Common myeloid progenitor, CD34-positive (primary cell): Measurements from ENCODE around the gene HDAC4.

Experiments used
- CTCF ChIA-PET: fragments of 350-600 bp; sonication (Branson Sonifier 250); formaldehyde crosslinking; loops from one replicate; lab custom pipeline; 2021; ENCODE audit warnings: antibody characterized with exemption; lab: Charles Lee
- POLR2A ChIA-PET: fragments of 350-600 bp; sonication (Branson Sonifier 250); formaldehyde crosslinking; loops from one replicate; lab custom pipeline; 2021; ENCODE audit warnings: antibody characterized with exemption; lab: Charles Lee
- DNase-seq, 3 donors: peaks; one replicate each; pipeline versions ENCODE4 v3.0.0 to v3.0.0-alpha.2; 2013
- H3K27ac ChIP-seq, 2 experiments: 1 replicate in 1 of 2; 2 replicates in 1 of 2; pipeline ENCODE4 v1.7.0; 2013; ENCODE audit warnings: inconsistent platforms in 2 of 2, low read length in 2 of 2, mild to moderate bottlenecking in 2 of 2, low read depth in 1 of 2, moderate library complexity in 1 of 2; ENCODE audit not compliant: severe bottlenecking in 2 of 2, insufficient read depth in 1 of 2, poor library complexity in 1 of 2
- H3K27me3 ChIP-seq, 5 experiments: replicated peaks in 2 of 5; 1 replicate in 3 of 5; 2 replicates in 2 of 5; pipeline versions ENCODE4 v1.6.1 to v1.7.0; 2013; ENCODE audit warnings: low read length in 4 of 5, mild to moderate bottlenecking in 2 of 5, moderate library complexity in 2 of 5, inconsistent platforms in 1 of 5; ENCODE audit not compliant: insufficient read depth in 5 of 5, control insufficient read depth in 4 of 5
- H3K36me3 ChIP-seq, 4 experiments: 1 replicate in 2 of 4; 2 replicates in 2 of 4; pipeline versions ENCODE4 v1.6.1 to v1.7.0; 2013; ENCODE audit warnings: low read length in 3 of 4, control low read depth in 1 of 4, mild to moderate bottlenecking in 1 of 4; ENCODE audit not compliant: control insufficient read depth in 4 of 4, insufficient read depth in 4 of 4
- H3K4me1 ChIP-seq, 4 experiments: 1 replicate in 3 of 4; 2 replicates in 1 of 4; pipeline versions ENCODE4 v1.6.1 to v1.7.1; 2013; ENCODE audit warnings: low read length in 3 of 4, mild to moderate bottlenecking in 3 of 4, control low read depth in 1 of 4, inconsistent platforms in 1 of 4, moderate library complexity in 1 of 4; ENCODE audit not compliant: control insufficient read depth in 4 of 4, insufficient read depth in 4 of 4; ENCODE audit errors: control extremely low read depth in 1 of 4
- H3K4me3 ChIP-seq, 7 experiments: 1 replicate in 4 of 7; 2 replicates in 3 of 7; pipeline versions ENCODE4 v1.5.1 to v1.7.0; 2013; ENCODE audit warnings: mild to moderate bottlenecking in 7 of 7, low read length in 6 of 7, moderate library complexity in 6 of 7, inconsistent platforms in 2 of 7, low read depth in 2 of 7, control low read depth in 1 of 7; ENCODE audit not compliant: insufficient read depth in 4 of 7, control insufficient read depth in 1 of 7; ENCODE audit errors: extremely low read depth in 1 of 7
- H3K9me3 ChIP-seq, 5 experiments: 1 replicate in 4 of 5; 2 replicates in 1 of 5; pipeline versions ENCODE4 v1.6.1 to v1.7.1; 2013; ENCODE audit warnings: low read length in 4 of 5, mild to moderate bottlenecking in 2 of 5, inconsistent platforms in 1 of 5, low read depth in 1 of 5, moderate library complexity in 1 of 5; ENCODE audit not compliant: control insufficient read depth in 4 of 5, insufficient read depth in 2 of 5; ENCODE audit errors: control extremely low read depth in 1 of 5
- WGBS: methylation state at CpG from one replicate; pipeline ENCODE4 v1.1.5; 2013; ENCODE audit not compliant: insufficient coverage; 5-methylcytosine and 5-hydroxymethylcytosine counted together

The HDAC4 gene

GRCh38 chr2:239098288-239098970, 302.4 kb downstream of the HDAC4 start:
- H3K4me1 ChIP-seq, result no peaks in the 10 kb centered on the region
- H3K4me3 ChIP-seq, result no peak overlapping the region
- no peak for DNase-seq
- ChIA-PET POLR2A (no interaction called here), CTCF (interaction anchor here (1.3 to 1.7 kb wide), 2 partner anchors 9 to 65 kb away, joined by 3 to 6 read pairs; no protein-coding TSS in a partner anchor)
- no peak overlapping the region for H3K27ac ChIP-seq
- 84% methylated on average over 17 of the region's 20 CpGs for WGBS
- H3K9me3 ChIP-seq, result no peaks in the 10 kb centered on the region
- H3K36me3 ChIP-seq, result peaks cover under 1 to 31% (median 22%) of the 10 kb centered on the region in 4 experiments
- H3K27me3 ChIP-seq, result no peaks in the 10 kb centered on the region

- CTCF ChIA-PET, result interaction anchor here (1.7 kb wide), 1 partner anchor 10 kb away, joined by 6 read pairs; no protein-coding TSS in a partner anchor
- Histone ChIP-seq H3K27me3 (no peaks in the 10 kb centered on the region), H3K27ac (no peak overlapping the region), H3K4me1 (no peaks in the 10 kb centered on the region), H3K9me3 (no peaks in the 10 kb centered on the region), H3K36me3 (peaks cover 2 to 28% (median 19%) of the 10 kb centered on the region in 4 experiments), H3K4me3 (no peak overlapping the region)
- POLR2A ChIA-PET, result no interaction called here
- 84% methylated on average over 12 of the region's 12 CpGs for WGBS
- no peak for DNase-seq
These were observed 303.5 kb downstream of the HDAC4 start for GRCh38 chr2:239097428-239097696.

DNA sequence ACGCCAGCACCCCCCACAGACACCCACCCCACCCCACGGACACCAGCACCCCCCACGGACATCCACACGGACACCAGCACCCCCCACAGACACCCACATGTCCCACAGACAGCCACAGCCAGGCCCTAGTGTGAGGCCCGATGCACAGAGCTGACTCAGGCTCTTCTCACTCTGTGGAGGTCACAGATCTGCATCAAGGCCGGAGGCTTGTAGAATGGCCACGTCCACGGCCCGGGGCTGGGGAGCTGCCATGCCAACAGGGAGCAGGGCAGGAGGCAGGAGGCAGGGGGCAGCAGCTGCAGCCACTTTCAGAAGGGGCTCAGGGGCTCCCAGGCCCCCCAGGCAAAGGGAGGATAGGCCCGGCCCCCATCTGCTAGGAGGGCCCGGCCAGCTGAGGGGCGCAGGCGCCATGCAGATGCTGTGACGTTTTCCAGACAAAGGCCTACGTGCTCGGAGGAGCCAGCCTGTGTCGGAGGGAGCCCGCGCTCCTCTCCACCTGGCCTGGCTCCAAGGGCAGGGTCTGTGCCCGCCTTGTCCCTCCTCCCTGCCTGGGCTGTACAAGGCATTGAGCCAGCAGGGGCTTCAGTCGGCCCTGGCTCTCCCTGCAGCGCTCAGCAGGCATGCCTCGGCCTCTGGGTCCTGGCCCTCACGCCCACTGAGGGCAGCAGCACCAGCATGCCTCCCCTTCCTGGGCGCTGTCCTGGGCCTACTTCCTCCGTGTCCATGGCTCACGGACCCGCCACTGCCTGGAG, 304.0 kb downstream of the HDAC4 start:
- ChIA-PET CTCF (no interaction called here), POLR2A (no interaction called here)
- Histone ChIP-seq H3K4me1 (no peaks in the 10 kb centered on the region), H3K4me3 (no peak overlapping the region), H3K9me3 (no peaks in the 10 kb centered on the region), H3K36me3 (peaks cover 2 to 26% (median 18%) of the 10 kb centered on the region in 4 experiments), H3K27me3 (no peaks in the 10 kb centered on the region), H3K27ac (no peak overlapping the region)
- 95% methylated on average over 24 of the region's 28 CpGs for WGBS
- DNase-seq, result no peak

- H3K9me3 ChIP-seq, result no peaks in the 10 kb centered on the region
- CTCF ChIA-PET, result no interaction called here
- no peaks in the 10 kb centered on the region for H3K27me3 ChIP-seq
- no peak overlapping the region for H3K27ac ChIP-seq
- no peak for DNase-seq
- no peaks in the 10 kb centered on the region for H3K4me1 ChIP-seq
- no peak overlapping the region for H3K4me3 ChIP-seq
- POLR2A ChIA-PET, result no interaction called here
- peaks cover 2 to 20% (median 14%) of the 10 kb centered on the region in 4 experiments for H3K36me3 ChIP-seq
- 96% methylated on average over 17 of the region's 20 CpGs for WGBS
These were observed 305.2 kb downstream of the HDAC4 start for GRCh38 chr2:239095460-239096081.

DNA sequence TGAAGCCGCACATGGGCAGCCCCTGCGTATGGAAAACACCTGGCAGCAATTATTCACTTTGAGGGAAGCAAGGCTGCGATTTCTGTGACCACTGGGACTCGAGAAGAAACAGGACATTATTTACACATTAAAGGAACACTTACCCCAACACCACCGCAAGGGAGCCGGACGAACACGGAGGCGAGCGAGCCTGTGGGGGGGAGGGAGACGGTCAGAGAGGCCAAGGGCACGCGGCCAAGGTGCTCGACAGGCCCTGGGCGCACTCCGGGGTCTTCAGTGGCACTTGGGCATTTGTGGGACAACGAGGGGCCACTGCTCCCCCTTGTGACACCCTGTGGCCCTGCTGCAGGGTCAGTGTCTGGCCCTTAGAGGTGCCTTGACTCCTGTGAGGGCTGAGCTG, 306.0 kb downstream of the HDAC4 start:
- Histone ChIP-seq H3K9me3 (no peaks in the 10 kb centered on the region), H3K27me3 (no peaks in the 10 kb centered on the region), H3K4me1 (no peaks in the 10 kb centered on the region), H3K4me3 (no peak overlapping the region), H3K27ac (no peak overlapping the region), H3K36me3 (peaks cover 3 to 16% (median 10%) of the 10 kb centered on the region in 4 experiments)
- WGBS, result 98% methylated on average over 16 of the region's 17 CpGs
- ChIA-PET POLR2A (no interaction called here), CTCF (no interaction called here)
- no peak for DNase-seq

- 98% methylated on average over 13 of the region's 17 CpGs for WGBS
- Histone ChIP-seq H3K27ac (no peak overlapping the region), H3K4me1 (no peaks in the 10 kb centered on the region), H3K9me3 (no peaks in the 10 kb centered on the region), H3K36me3 (peaks cover 2 to 13% (median 7%) of the 10 kb centered on the region in 4 experiments), H3K4me3 (no peak overlapping the region), H3K27me3 (no peaks in the 10 kb centered on the region)
- no peak for DNase-seq
- ChIA-PET POLR2A (no interaction called here), CTCF (interaction anchor here (0.7 kb wide), 1 partner anchor 18 kb away, joined by 3 read pairs; no protein-coding TSS in a partner anchor)
These were observed 306.9 kb downstream of the HDAC4 start for GRCh38 chr2:239093952-239094351.

GRCh38 chr2:239093542-239093941, 307.3 kb downstream of the HDAC4 start:
- WGBS, result 98% methylated on average over 7 of the region's 7 CpGs
- H3K27ac ChIP-seq, result no peak overlapping the region
- no peaks in the 10 kb centered on the region for H3K27me3 ChIP-seq
- POLR2A ChIA-PET, result no interaction called here
- H3K4me3 ChIP-seq, result no peak overlapping the region
- no peak for DNase-seq
- no peaks in the 10 kb centered on the region for H3K4me1 ChIP-seq
- H3K9me3 ChIP-seq, result no peaks in the 10 kb centered on the region
- peaks cover 2 to 13% (median 8%) of the 10 kb centered on the region in 4 experiments for H3K36me3 ChIP-seq
- CTCF ChIA-PET, result interaction anchor here (0.7 kb wide), 1 partner anchor 18 kb away, joined by 3 read pairs; no protein-coding TSS in a partner anchor
